GM04503 (cell line): ENCODE measurements around the gene MBD3.
"Not testable (repeated sequence)": the region's sequence is repeated elsewhere in the genome, so short reads cannot be mapped to it uniquely, and the experiment has no call there.

Experiments used
- DNase-seq: peaks from one replicate; pipeline ENCODE4 v3.0.0-alpha.2; 2012; ENCODE audit warnings: low read depth

Gene MBD3

GRCh38 chr19:1538978-1539377 is 53.7 kb downstream of the MBD3 start:
- no peak for DNase-seq

- DNase-seq: not testable (repeated sequence)
Measured at GRCh38 chr19:1535699-1536098, 57.0 kb downstream of the MBD3 start.

DNA sequence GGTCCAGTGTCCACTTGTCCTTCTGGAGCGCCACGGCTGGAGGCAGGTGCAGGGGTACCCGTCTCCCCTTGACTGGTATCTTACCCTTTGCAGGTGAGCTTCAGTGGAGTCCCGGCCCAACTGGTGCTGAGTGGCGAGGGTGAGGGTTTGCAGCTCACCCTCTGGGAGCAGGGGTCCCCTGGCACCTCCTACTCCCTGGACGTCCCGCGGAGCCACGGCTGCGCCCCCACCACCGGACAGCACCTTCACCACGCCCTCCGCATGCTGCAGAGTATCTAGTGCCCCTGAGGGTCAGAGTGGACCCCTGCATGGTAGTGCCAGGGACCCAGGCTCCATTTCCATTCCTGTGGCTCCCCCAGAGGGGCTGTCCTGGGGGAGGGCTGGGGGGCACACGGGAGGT is 57.7 kb downstream of the MBD3 start:
- DNase-seq: no peak

DNA sequence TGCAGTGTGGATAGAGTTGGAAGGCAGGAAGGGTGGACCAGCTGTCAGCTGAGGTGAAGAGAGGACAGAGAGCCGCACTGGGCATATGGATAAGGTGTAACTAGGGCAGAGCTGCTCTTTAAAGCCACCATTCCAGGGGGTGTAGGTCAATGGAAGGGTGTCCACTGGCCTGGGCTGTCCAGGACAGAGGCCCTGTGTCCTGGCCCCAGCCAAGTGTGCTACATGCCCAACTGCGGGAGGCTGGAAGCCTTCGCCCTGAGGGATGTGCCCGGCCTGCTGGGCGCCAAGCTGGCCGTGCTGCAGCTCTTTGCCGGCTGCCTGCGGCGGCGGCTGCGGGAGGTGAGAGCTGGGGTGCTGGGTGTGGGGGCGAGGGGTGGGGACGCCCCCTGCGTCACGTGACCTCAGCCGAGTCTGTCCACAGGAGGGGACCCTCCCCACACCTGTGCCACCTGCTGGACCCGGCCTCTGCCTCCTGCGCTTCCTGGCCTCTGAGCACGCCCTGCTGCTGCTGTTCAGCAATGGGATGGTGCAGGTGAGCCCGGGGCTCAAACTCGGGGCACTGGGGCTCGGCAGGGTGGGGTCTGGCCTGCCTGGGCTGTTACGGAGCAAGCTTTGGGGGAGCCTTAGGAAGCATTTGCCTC is 59.0 kb downstream of the MBD3 start:
- DNase-seq: no peak

DNA sequence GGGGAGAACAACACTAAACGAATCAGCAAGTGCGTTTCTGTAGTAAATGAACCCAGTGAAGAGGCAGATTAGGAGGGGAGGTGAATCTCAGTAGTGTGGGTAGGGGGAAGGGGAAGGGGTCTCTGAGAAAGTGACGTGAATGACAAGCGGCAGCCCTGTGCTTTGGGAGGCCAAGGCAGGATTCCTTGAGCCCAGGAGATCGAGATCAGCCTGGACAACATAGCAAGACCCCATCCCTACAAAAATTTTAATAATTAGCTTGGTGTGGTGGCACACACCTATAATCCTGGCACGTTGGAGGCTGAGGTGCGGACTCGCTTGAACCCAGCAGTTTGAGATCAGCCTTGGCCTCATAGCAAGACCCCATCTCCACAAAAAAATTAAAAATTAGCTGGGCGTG is 60.7 kb downstream of the MBD3 start:
- no peak for DNase-seq

- DNase-seq: no peak
Measured at GRCh38 chr19:1531587-1531986, 61.1 kb downstream of the MBD3 start.

- not testable (repeated sequence) for DNase-seq
Measured at GRCh38 chr19:1530856-1531255, 61.8 kb downstream of the MBD3 start.

- DNase-seq: no peak
Measured at GRCh38 chr19:1529430-1529816, 63.2 kb downstream of the MBD3 start.

DNA sequence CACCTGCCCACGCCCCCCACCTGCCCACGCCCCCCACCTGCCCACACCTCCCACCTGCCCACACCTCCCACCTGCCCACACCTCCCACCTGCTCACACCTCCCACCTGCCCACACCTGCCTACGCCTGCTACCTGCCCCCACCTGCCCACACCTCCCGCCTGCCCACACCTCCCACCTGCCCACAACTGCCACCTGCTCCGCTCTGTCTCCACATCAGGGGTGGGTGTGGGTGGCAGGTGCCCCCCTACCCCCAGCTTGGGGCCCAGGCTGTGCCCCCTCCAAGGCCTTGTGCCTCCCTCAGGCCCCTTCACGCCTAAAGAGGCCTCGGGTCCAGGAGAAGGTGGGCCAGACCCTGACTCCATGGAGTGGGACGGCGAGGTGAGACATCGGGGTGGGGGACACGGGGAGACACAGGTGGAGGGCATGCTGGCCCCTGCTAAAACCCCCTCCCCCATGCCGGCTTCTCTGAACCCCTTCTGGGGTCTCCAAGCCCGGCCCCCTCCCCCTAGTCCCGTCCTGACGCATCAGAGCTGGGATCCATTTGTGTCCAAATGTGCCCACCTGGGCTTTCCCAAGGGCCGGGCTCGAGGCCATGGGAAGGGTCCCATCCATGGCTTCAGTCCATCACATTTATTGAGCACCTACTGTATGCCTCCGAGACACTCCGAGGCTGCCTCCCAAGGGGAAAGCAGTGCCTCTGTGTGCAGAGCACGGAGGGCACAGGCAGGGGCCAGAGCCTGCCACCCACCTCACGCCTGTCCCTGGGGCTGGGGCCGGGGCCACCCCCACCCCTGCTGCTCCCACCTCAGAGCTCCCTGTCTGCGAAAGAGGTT is 63.9 kb downstream of the MBD3 start:
- no peak for DNase-seq

- no peak for DNase-seq
Measured at GRCh38 chr19:1527650-1528309, 64.9 kb downstream of the MBD3 start.

DNA sequence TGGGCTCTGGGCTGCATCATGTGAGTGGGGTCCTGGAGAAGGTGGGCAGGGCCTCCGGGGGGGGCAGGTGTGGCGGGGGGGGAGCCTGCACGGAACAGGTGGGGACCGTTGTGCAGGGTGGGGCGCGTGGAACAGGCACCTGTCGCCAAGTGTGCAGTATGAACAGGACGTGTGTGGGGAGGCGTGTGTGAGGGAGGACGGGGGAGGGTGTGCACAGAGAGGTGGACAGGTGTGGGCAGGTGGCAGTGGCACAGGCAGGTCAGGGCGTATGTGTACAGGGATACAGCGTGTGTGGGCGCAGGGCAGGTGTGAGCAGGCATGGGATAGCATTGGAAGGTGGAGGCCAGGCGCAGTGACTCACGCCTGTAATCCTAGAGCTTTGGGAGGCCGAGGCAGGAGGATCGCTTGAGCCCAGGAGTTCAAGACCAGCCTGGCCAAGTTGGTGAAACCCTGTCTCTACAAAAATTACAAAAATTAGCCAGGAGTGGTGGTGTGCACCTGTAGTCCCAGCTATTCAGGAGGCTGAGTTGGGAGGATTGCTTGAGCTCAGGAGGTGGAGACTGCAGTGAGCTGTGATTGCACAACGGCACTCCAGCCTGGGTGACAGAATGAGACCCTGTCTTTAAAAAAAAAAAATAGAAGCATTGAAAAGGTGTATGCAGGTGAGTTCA is 65.6 kb downstream of the MBD3 start:
- no peak for DNase-seq

DNA sequence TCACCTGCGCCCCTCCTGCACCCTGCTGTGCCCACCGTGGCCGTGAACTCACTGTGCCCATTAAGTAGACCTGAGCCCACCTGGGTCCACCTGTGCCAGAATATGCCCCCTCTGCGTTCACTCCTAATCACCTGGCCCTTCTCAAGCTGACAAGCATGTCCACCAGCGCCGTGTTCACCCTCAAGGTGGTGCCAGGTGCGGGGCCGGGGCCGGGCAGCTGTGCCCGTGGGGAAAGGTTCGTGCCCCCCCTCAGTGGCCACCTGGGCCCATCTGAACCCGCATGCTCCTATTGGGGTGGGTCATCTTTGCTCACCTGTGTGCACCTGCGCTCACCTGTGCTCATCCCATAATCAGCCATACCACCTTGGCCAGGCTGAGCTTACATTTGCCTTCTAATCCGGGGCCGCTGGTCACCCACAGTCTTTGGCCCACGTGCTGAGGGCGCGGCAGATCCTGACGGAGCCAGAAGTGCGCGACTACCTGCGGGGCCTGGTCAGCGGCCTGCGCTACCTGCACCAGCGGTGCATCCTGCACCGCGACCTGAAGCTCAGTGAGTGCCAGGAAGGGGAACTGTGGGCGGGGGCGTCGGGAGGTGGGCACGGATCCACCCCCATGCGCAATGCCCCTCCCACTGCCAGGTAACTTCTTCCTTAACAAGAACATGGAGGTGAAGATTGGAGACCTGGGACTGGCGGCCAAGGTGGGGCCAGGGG is 66.4 kb downstream of the MBD3 start:
- no peak for DNase-seq

GRCh38 chr19:1525343-1525742 is 67.3 kb downstream of the MBD3 start:
- no peak for DNase-seq

DNA sequence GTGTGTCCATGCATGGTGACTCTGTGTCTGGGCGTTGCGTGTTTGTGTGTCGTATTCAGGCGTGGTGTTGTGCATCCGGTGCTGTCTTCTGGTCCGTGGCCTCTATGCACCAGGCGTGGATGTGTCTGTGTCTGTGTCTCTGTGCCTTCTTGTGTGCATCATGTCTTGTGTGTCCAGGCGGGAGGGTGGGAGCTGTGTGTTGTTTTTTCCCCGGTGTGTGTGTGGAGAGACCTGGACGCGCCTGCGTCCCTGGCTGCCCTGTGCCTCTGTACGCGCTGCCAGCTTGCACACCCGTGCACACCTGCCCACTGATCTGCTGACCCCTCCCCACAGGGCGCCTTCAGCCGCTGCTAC is 67.7 kb downstream of the MBD3 start:
- DNase-seq: no peak

- DNase-seq: no peak
Measured at GRCh38 chr19:1524287-1524971, 68.2 kb downstream of the MBD3 start.
